AG04449 (cell line): ENCODE measurements around the gene SDR9C7.
"Not testable (repeated sequence)": the region's sequence is repeated elsewhere in the genome, so short reads cannot be mapped to it uniquely, and the experiment has no call there.

Experiments used
- CTCF ChIA-PET: fragments of 350-600 bp; formaldehyde crosslinking; extraction: SDS; loops from one replicate; lab custom pipeline; 2021; ENCODE audit warnings: antibody characterized with exemption; lab: Yijun Ruan, JAX
- POLR2A ChIA-PET: fragments of 400-600, 350-600 bp; formaldehyde crosslinking; extraction: SDS; loops from one replicate; lab custom pipeline; 2020; ENCODE audit warnings: antibody characterized with exemption, inconsistent platforms; lab: Yijun Ruan, JAX
- DNase-seq: peaks from one replicate; pipeline ENCODE4 v3.0.0-alpha.2; 2010; ENCODE audit warnings: low read depth, low spot score
- H3K4me3 ChIP-seq: 2 replicates; pipeline ENCODE4 v1.5.1; 2011; ENCODE audit warnings: low read depth, mild to moderate bottlenecking, control low read depth, low read length
- CTCF ChIP-seq: IDR thresholded peaks from one replicate; pipeline ENCODE4 v1.5.1; 2011; ENCODE audit warnings: mild to moderate bottlenecking, moderate library complexity, low read length, control low read depth, inconsistent platforms; ENCODE audit not compliant: insufficient read depth; ENCODE audit errors: missing control alignments

The SDR9C7 gene

DNA sequence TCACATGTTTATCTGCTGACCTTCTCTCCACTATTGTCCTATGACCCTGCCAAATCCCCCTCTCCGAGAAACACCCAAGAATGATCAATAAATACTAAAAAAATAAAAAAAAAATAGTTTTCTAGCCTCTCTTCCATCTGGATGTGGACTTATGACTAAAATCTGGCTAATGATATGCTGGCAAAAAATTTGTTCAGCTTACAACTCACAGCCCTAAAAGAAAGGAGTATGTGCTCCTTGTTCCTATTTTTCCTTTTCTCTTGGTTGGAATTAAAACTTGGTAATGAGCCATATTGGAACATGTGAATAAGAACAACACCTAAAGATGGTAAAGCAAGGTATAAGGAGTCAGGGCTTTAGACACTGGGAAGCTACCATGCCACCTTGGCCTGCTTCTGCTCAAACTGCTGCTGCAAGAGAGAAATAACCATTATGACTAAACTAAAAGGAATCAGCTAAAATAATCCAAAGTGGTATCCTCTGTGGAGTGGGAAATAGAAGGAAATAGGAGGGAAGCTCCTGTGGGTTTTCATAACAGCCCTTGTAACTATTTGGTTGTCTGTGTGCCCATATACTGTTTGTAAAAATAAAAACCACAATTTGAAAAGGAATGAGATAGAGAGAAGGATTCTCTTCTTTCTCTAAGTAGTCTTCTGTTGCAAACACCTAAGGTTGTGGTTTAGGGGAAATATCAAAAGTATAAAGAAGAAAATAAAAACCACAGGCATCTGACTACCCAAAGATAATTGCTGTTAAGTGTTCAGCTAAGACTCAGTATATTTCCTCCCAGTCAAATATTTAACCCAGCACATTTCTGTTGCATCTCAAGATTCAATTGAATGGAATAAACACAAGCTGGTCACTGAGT, 53.8 kb downstream of the SDR9C7 start:
- H3K4me3 ChIP-seq, result no peak overlapping the region
- CTCF ChIA-PET, result no interaction called here
- POLR2A ChIA-PET, result no interaction called here
- no peak for DNase-seq
- no peak for TF ChIP-seq CTCF

- POLR2A ChIA-PET, H3K4me3 ChIP-seq, CTCF ChIA-PET, DNase-seq: not testable (repeated sequence)
Observed at GRCh38 chr12:56879240-56880124, 54.7 kb downstream of the SDR9C7 start.

- no peak overlapping the region for H3K4me3 ChIP-seq
- CTCF ChIA-PET, result no interaction called here
- DNase-seq, result no peak
- POLR2A ChIA-PET, result no interaction called here
- TF ChIP-seq CTCF, result no peak
Observed at GRCh38 chr12:56878010-56878339, 56.2 kb downstream of the SDR9C7 start.

DNA sequence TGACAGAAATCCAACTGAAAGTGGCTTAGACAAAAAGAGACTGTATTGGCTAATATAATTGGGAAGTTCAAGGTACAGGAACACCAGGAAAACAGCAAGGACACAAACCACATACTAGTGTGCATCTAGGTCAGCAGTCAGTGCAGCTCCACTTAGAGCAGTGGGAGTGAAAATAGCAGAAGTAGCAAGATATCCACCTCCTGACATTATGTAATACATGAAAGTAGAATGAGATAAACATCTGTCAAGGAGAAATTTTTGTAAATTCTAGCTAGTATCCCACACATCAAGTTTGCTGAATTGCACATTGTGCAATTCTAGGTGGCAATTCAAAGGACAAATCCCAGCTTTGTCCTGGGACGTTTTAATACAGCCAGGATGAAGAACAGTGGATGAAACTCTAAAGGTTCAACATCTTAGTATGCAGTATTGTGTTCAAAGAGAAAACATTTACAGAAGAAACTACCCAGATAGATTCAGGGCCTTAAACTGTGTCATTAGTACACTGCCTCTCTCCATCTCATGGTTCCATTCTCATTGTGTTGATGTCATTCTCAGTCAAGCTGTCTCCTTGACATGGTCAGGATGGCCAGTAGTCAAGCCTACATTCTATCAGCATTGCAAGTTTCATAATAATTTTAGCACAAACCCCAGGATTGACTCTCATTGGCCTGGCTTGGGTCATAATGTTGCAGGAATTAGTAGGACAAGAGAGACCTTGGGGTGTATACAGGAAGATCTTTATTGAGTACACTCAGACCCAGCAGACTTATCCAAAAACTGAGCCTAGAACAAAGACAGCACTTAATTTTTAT, 56.8 kb downstream of the SDR9C7 start:
- no peak for TF ChIP-seq CTCF
- ChIA-PET POLR2A (no interaction called here), CTCF (no interaction called here)
- no peak overlapping the region for H3K4me3 ChIP-seq
- DNase-seq, result no peak

DNA sequence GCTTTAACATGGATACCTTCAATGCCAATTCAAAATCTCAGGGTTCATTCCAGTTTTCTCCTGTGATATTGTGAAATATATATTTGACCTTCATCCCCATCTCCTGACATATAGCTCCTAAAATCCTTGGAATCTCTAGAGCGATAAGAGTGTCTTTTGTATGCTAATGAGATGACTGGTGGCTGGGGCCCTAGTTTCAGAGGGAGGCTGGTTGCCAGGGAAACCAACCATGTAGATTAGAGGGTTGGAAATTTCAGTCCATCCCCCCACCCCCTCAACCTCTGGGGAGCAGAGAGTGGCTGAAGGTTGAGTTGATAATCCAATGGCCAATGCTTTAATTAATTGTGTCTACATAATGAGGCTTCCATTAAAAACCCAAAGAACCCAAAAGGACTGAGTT, 59.4 kb downstream of the SDR9C7 start:
- TF ChIP-seq CTCF, result no peak
- ChIA-PET CTCF (no interaction called here), POLR2A (no interaction called here)
- no peak for DNase-seq
- no peak overlapping the region for H3K4me3 ChIP-seq

DNA sequence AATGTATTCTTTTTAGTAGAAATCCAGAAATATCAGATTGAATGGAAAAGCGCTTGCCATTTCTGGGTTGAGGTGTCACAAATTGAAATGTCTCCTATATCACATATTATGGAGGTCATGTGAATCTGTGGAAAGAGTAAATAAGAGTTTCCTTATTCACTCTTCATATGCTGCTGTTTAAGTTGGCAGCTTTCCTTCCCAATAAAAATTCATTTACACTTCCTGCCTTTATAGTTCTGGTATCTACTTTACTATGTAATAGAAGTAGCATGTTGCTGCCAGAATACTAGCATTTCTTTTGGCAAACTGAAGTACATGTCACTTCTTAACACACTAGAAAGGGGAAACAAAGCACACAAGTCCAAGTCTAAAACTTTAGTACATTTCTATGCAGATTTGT, 60.8 kb downstream of the SDR9C7 start:
- POLR2A ChIA-PET, result no interaction called here
- H3K4me3 ChIP-seq, result no peak overlapping the region
- no peak for TF ChIP-seq CTCF
- CTCF ChIA-PET, result no interaction called here
- no peak for DNase-seq
